Panc1 (cell line): Measurements from ENCODE around the gene THADA. TPM values are rescaled to one million over a fixed set of nuclear protein-coding genes. Genes with fewer than 3 reads are reported as not detected.

Experiments
- ATAC-seq: fragments of 200-7000 bp; cut with Tn5 transposase; 2 replicates; pipeline ENCODE4 v1.9.1; 2020; ENCODE audit warnings: mild to moderate bottlenecking, moderate library complexity
- BruUV-seq: library from RNA; stranded (reverse); fragments of 400-500 nt; replicated peaks from 2 replicates; lab custom pipeline; 2021; lab: Mats Ljungman, UMichigan
- CTCF ChIA-PET: fragments of 300-600 bp; sonication (Branson Sonifier 250); formaldehyde crosslinking; loops from one replicate; lab custom pipeline; 2022; ENCODE audit warnings: antibody characterized with exemption; lab: Charles Lee
- POLR2A ChIA-PET: fragments of 300-600 bp; sonication (Branson Sonifier 250); formaldehyde crosslinking; loops from one replicate; lab custom pipeline; 2022; ENCODE audit warnings: antibody characterized with exemption; lab: Charles Lee
- DNase-seq: peaks from one replicate; pipeline ENCODE4 v3.0.0-alpha.2; 2010; ENCODE audit warnings: low read depth, low spot score
- H3K27ac ChIP-seq: 2 replicates; pipeline ENCODE4 v1.5.1; 2011; ENCODE audit warnings: mild to moderate bottlenecking, low read length, inconsistent platforms
- H3K27me3 ChIP-seq: fragments of 200-500 bp; sonication (Bioruptor generic); 2 replicates; pipeline ENCODE4 v1.6.0; 2014; ENCODE audit warnings: low read length, inconsistent platforms; ENCODE audit not compliant: control insufficient read depth, insufficient read depth
- H3K36me3 ChIP-seq: fragments of 200-500 bp; sonication (Bioruptor generic); 2 replicates; pipeline ENCODE4 v1.5.1; 2014; ENCODE audit warnings: inconsistent platforms, mild to moderate bottlenecking, low read length, moderate library complexity; ENCODE audit not compliant: control insufficient read depth, insufficient read depth
- H3K4me1 ChIP-seq: 2 replicates; pipeline ENCODE4 v1.5.1; 2011; ENCODE audit warnings: inconsistent platforms, mild to moderate bottlenecking, low read length, moderate library complexity; ENCODE audit not compliant: control insufficient read depth, insufficient read depth
- H3K4me3 ChIP-seq, 2 experiments: 2 replicates each; pipeline ENCODE4 v1.5.1; 2011 to 2012; ENCODE audit warnings: low read depth in 2 of 2, low read length in 2 of 2, mild to moderate bottlenecking in 2 of 2, inconsistent platforms in 1 of 2, moderate library complexity in 1 of 2
- H3K9me3 ChIP-seq: fragments of 200-500 bp; sonication (Bioruptor generic); 2 replicates; pipeline ENCODE4 v1.5.1; 2014; ENCODE audit warnings: low read depth, mild to moderate bottlenecking, inconsistent platforms, low read length, moderate library complexity; ENCODE audit not compliant: control insufficient read depth, insufficient read depth
- CTCF ChIP-seq: fragments of 450-650 bp; IDR thresholded peaks from 2 replicates; pipeline ENCODE4 v1.5.1; 2017; ENCODE audit warnings: mild to moderate bottlenecking
- POLR2AphosphoS5 ChIP-seq: IDR thresholded peaks from 2 replicates; pipeline ENCODE4 v1.6.1; 2012; ENCODE audit warnings: mild to moderate bottlenecking, low read depth, low read length, moderate library complexity
- REST ChIP-seq, 2 experiments: IDR thresholded peaks; 2 replicates each; pipeline ENCODE4 v1.6.1; 2011 to 2012; ENCODE audit warnings: low read depth in 2 of 2, control low read depth in 1 of 2, low read length in 1 of 2, mild to moderate bottlenecking in 1 of 2, moderate library complexity in 1 of 2; ENCODE audit not compliant: insufficient read depth in 1 of 2
- SIN3A ChIP-seq: IDR thresholded peaks from 2 replicates; pipeline ENCODE4 v1.6.1; 2012; ENCODE audit warnings: low read depth, mild to moderate bottlenecking, low read length, moderate library complexity, borderline replicate concordance; ENCODE audit not compliant: insufficient read depth
- TCF7L2 ChIP-seq: IDR thresholded peaks from 2 replicates; pipeline ENCODE4 v1.6.1; 2011; ENCODE audit warnings: mild to moderate bottlenecking, low read depth, low read length, inconsistent platforms
- in situ Hi-C: cut with HindIII; loops from 2 replicates; pipeline ENCODE4 v1.10.0; 2016; ENCODE audit warnings: low sequenced_read_pairs, low pct_unique_long_range_greater_than_20kb
- intact Hi-C: fragments of 100-400 bp; cut with micrococcal nuclease; formaldehyde crosslinking; loops from one replicate; pipeline ENCODE4 v1.10.0; 2022; ENCODE audit not compliant: unreplicated experiment
- total RNA-seq: library from RNA; stranded (reverse); gene quantifications from one replicate; pipeline ENCODE4 v1.2.1, GENCODE V29; 2021; ENCODE audit not compliant: unreplicated experiment

THADA gene
- total RNA-seq, 1 experiment from 2014 or later: 37.2 TPM

- in situ Hi-C loops (no loop called here), intact Hi-C loops (no loop called here)
- POLR2A ChIA-PET: no interaction called here
- H3K27ac ChIP-seq: no peak overlapping the region
- H3K4me3 ChIP-seq: no peak overlapping the region
- H3K27me3 ChIP-seq: no peaks in the 10 kb centered on the region
- no TSS peak for BruUV-seq
- TF ChIP-seq POLR2AphosphoS5 (no peak), TCF7L2 (no peak), CTCF (no peak), REST (IDR thresholded peaks at IDR 0.05; ENCODE audit: insufficient read depth in 1 of 2, low read depth in 2 of 2, low read length in 1 of 2) (no peak), SIN3A (no peak)
- ATAC-seq (0 out of 2 replicates have a peak, but pooled peaks have one; percentile 4), DNase-seq (no peak)
- CTCF ChIA-PET: no interaction called here
- no peaks in the 10 kb centered on the region for H3K9me3 ChIP-seq
- H3K4me1 ChIP-seq: peaks cover 7% of the 10 kb centered on the region
- H3K36me3 ChIP-seq: peaks cover 4% of the 10 kb centered on the region
Measured at GRCh38 chr2:43233218-43234212, 362.3 kb downstream of the THADA start.

GRCh38 chr2:43230951-43231827 lies 364.6 kb downstream of the THADA start:
- Histone ChIP-seq H3K27me3 (no peaks in the 10 kb centered on the region), H3K4me3 (no peak overlapping the region), H3K4me1 (peaks cover 16% of the 10 kb centered on the region), H3K9me3 (no peaks in the 10 kb centered on the region), H3K36me3 (peaks cover 4% of the 10 kb centered on the region), H3K27ac (no peak overlapping the region)
- ChIA-PET CTCF (no interaction called here), POLR2A (no interaction called here)
- DNase-seq: no peak
- no TSS peak for BruUV-seq
- intact Hi-C loops: no loop called here
- in situ Hi-C loops: no loop called here
- ATAC-seq: no peak
- no peak for TF ChIP-seq POLR2AphosphoS5
- TF ChIP-seq SIN3A: no peak
- no peak for TF ChIP-seq REST (IDR thresholded peaks at IDR 0.05; ENCODE audit: insufficient read depth in 1 of 2, low read depth in 2 of 2, low read length in 1 of 2)
- no peak for TF ChIP-seq CTCF
- no peak for TF ChIP-seq TCF7L2
